Neural progenitor cell (in vitro differentiated cells): ENCODE measurements around the gene NUDT4. TPM values are rescaled to one million over a fixed set of nuclear protein-coding genes. Genes with fewer than 3 reads are reported as not detected.

Experiments used
- DNase-seq: peaks from one replicate; pipeline ENCODE4 v3.0.0-alpha.2; 2016; ENCODE audit warnings: low spot score
- H2AFZ ChIP-seq: fragments of 200-600 bp; sonication (generic); replicated peaks from 2 replicates; pipeline ENCODE4 v1.6.1; 2016; ENCODE audit warnings: antibody characterized with exemption
- H3F3A ChIP-seq: fragments of 200-600 bp; sonication (generic); 2 replicates; pipeline ENCODE4 v1.6.1; 2016; ENCODE audit warnings: antibody characterized with exemption, low read depth
- H3K27ac ChIP-seq: fragments of 200-600 bp; sonication (generic); 2 replicates; pipeline ENCODE4 v1.5.1; 2016; ENCODE audit warnings: mild to moderate bottlenecking
- H3K27me3 ChIP-seq: fragments of 200-600 bp; sonication (generic); 2 replicates; pipeline ENCODE4 v1.6.1; 2016; ENCODE audit warnings: mild to moderate bottlenecking, moderate library complexity
- H3K36me3 ChIP-seq: fragments of 200-600 bp; sonication (generic); 2 replicates; pipeline ENCODE4 v1.5.1; 2016
- H3K4me1 ChIP-seq: fragments of 200-600 bp; sonication (generic); 2 replicates; pipeline ENCODE4 v1.6.1; 2016; ENCODE audit warnings: mixed run types
- H3K4me2 ChIP-seq: fragments of 200-600 bp; sonication (generic); 2 replicates; pipeline ENCODE4 v1.6.1; 2016
- H3K4me3 ChIP-seq: fragments of 200-600 bp; sonication (generic); 2 replicates; pipeline ENCODE4 v1.5.1; 2016
- H3K79me2 ChIP-seq: fragments of 200-600 bp; sonication (generic); 2 replicates; pipeline ENCODE4 v1.6.1; 2016; ENCODE audit warnings: low read depth
- H3K9ac ChIP-seq: fragments of 200-600 bp; sonication (generic); 2 replicates; pipeline ENCODE4 v1.6.1; 2016
- H3K9me3 ChIP-seq: fragments of 200-600 bp; sonication (generic); 2 replicates; pipeline ENCODE4 v1.5.1; 2016; ENCODE audit warnings: low read depth
- H4K20me1 ChIP-seq: fragments of 200-600 bp; sonication (generic); 2 replicates; pipeline ENCODE4 v1.6.1; 2016; ENCODE audit warnings: low read depth
- H3K27ac Mint-ChIP-seq: 3 replicates; pipeline ENCODE4 v1.8.0; 2021; ENCODE audit warnings: mixed read lengths
- H3K27me3 Mint-ChIP-seq: 2 replicates; pipeline ENCODE4 v1.8.0; 2022; ENCODE audit warnings: low read depth, mild to moderate bottlenecking, inconsistent platforms, moderate library complexity, mixed read lengths; ENCODE audit not compliant: insufficient read depth
- H3K36me3 Mint-ChIP-seq: 3 replicates; pipeline ENCODE4 v1.8.0; 2021; ENCODE audit warnings: mixed read lengths
- H3K4me1 Mint-ChIP-seq: 3 replicates; pipeline ENCODE4 v1.8.0; 2021; ENCODE audit warnings: mixed read lengths
- H3K4me3 Mint-ChIP-seq: 3 replicates; pipeline ENCODE4 v1.8.0; 2021; ENCODE audit warnings: mild to moderate bottlenecking, moderate library complexity, mixed read lengths
- H3K9me3 Mint-ChIP-seq: 3 replicates; pipeline ENCODE4 v1.8.0; 2020; ENCODE audit warnings: mixed read lengths
- EZH2 ChIP-seq: fragments of 200-600 bp; sonication (generic); IDR thresholded peaks from 2 replicates; pipeline ENCODE4 v1.6.1; 2017; ENCODE audit warnings: antibody characterized with exemption, mild to moderate bottlenecking, moderate library complexity
- EZH2phosphoT487 ChIP-seq: fragments of 200-600 bp; sonication (generic); IDR thresholded peaks from 2 replicates; pipeline ENCODE4 v1.6.1; 2017; ENCODE audit warnings: antibody characterized with exemption
- total RNA-seq: library from RNA; depleted of rRNA; stranded (reverse); fragments of >200 nt; gene quantifications from 2 replicates; pipeline ENCODE4 v1.2.3, GENCODE V29; 2015; ENCODE audit warnings: low replicate concordance
- TF ChIP-seq, protein P1 (sequence below): fragments of 200-600 bp; sonication (generic); IDR thresholded peaks from 2 replicates; pipeline ENCODE4 v1.5.1; 2017; ENCODE audit warnings: antibody characterized with exemption, mild to moderate bottlenecking

The NUDT4 gene
- total RNA-seq, 1 donor from 2014 or later, result 89.8 TPM

DNA sequence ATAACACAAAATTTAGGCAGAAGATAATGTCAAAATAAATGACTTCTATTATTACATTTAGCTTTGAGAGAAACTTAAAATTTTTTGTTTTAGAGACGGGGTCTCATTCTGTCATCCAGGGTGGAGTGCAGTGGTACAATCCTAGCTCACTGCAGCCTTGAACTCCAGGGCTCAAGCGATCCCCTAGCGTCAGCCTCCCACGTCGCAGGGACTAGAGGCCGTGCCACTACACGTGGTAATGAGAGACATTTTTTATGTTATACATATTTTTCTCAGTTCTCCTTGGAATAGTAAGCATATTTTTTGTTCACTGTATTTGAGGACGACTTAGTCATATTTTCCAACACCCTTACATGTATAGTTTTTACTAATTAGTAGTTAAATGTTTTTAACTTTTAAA is 21.5 kb upstream of the NUDT4 start:
- Mint-ChIP-seq H3K27ac (no peak overlapping the region), H3K9me3 (no peaks in the 10 kb centered on the region), H3K4me3 (no peak overlapping the region), H3K27me3 (no peaks in the 10 kb centered on the region), H3K36me3 (no peaks in the 10 kb centered on the region), H3K4me1 (no peaks in the 10 kb centered on the region)
- H3K4me3 ChIP-seq, result no peak overlapping the region
- H3K9me3 ChIP-seq, result no peaks in the 10 kb centered on the region
- DNase-seq, result no peak
- H3K9ac ChIP-seq, result no peak overlapping the region
- no peaks in the 10 kb centered on the region for H3F3A ChIP-seq
- no peaks in the 10 kb centered on the region for H3K4me1 ChIP-seq
- no peaks in the 10 kb centered on the region for H3K79me2 ChIP-seq
- no peaks in the 10 kb centered on the region for H3K27me3 ChIP-seq
- no peak overlapping the region for H3K27ac ChIP-seq
- H2AFZ ChIP-seq, result no peak overlapping the region
- no peak overlapping the region for H3K4me2 ChIP-seq
- no peak for TF ChIP-seq EZH2
- TF ChIP-seq, protein P1, sequence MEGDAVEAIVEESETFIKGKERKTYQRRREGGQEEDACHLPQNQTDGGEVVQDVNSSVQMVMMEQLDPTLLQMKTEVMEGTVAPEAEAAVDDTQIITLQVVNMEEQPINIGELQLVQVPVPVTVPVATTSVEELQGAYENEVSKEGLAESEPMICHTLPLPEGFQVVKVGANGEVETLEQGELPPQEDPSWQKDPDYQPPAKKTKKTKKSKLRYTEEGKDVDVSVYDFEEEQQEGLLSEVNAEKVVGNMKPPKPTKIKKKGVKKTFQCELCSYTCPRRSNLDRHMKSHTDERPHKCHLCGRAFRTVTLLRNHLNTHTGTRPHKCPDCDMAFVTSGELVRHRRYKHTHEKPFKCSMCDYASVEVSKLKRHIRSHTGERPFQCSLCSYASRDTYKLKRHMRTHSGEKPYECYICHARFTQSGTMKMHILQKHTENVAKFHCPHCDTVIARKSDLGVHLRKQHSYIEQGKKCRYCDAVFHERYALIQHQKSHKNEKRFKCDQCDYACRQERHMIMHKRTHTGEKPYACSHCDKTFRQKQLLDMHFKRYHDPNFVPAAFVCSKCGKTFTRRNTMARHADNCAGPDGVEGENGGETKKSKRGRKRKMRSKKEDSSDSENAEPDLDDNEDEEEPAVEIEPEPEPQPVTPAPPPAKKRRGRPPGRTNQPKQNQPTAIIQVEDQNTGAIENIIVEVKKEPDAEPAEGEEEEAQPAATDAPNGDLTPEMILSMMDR, result no peak
- TF ChIP-seq EZH2phosphoT487, result no peak
- H3K36me3 ChIP-seq, result no peaks in the 10 kb centered on the region
- H4K20me1 ChIP-seq, result no peaks in the 10 kb centered on the region

DNA sequence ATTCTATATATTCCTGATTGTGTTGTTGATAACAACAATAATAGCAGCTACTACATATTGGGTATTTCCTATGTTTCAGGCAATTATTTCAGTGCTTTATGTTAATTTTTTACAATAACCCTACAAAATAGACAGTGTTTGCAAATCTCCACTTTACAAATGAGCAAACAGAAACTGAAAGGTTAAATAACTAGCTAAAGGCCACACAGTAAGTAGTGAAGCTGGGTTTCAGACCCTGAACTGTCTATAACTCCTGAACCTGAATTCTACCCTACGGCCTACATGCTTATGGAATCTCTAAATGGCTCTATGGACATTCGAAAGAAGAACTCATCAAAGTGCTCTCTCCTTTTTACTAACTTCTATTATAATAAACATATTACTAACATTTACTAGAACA is 19.7 kb upstream of the NUDT4 start:
- no peaks in the 10 kb centered on the region for H3K9me3 Mint-ChIP-seq
- no peak overlapping the region for H3K27ac Mint-ChIP-seq
- no peak for DNase-seq
- no peaks in the 10 kb centered on the region for H3K27me3 Mint-ChIP-seq
- no peaks in the 10 kb centered on the region for H3K27me3 ChIP-seq
- H3K4me2 ChIP-seq, result no peak overlapping the region
- no peak overlapping the region for H3K27ac ChIP-seq
- no peaks in the 10 kb centered on the region for H3K4me1 Mint-ChIP-seq
- no peaks in the 10 kb centered on the region for H3K9me3 ChIP-seq
- H3F3A ChIP-seq, result no peaks in the 10 kb centered on the region
- H2AFZ ChIP-seq, result no peak overlapping the region
- H3K4me3 ChIP-seq, result no peak overlapping the region
- TF ChIP-seq EZH2 (no peak), EZH2phosphoT487 (no peak)
- TF ChIP-seq, protein P1, result no peak
- no peaks in the 10 kb centered on the region for H3K4me1 ChIP-seq
- no peaks in the 10 kb centered on the region for H4K20me1 ChIP-seq
- no peaks in the 10 kb centered on the region for H3K36me3 Mint-ChIP-seq
- H3K9ac ChIP-seq, result no peak overlapping the region
- H3K36me3 ChIP-seq, result no peaks in the 10 kb centered on the region
- H3K4me3 Mint-ChIP-seq, result no peak overlapping the region
- H3K79me2 ChIP-seq, result no peaks in the 10 kb centered on the region

DNA sequence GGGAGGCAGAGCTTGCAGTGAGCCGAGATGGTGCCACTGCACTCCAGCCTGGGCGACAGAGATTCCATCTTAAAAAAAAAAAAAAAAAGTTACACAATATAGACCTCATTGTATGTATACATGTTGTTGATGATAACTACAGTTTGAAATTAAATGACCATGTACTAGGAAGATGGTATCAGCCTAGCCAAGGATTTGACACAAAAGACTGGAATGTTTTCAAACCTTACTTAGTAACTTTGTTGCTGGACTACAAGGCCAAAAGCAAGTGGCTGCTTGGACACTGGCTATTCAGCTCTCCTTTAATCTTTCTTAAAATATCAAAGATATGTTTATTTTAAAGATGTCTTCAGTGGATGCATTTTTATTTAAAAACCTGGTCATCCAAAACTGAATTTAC is 18.9 kb upstream of the NUDT4 start:
- H3K9me3 ChIP-seq, result no peaks in the 10 kb centered on the region
- no peaks in the 10 kb centered on the region for H3K27me3 Mint-ChIP-seq
- no peak overlapping the region for H3K9ac ChIP-seq
- TF ChIP-seq EZH2, result no peak
- TF ChIP-seq, protein P1, result no peak
- no peak for TF ChIP-seq EZH2phosphoT487
- H3K9me3 Mint-ChIP-seq, result no peaks in the 10 kb centered on the region
- H3K4me3 Mint-ChIP-seq, result no peak overlapping the region
- no peaks in the 10 kb centered on the region for H3K36me3 Mint-ChIP-seq
- H3K27ac ChIP-seq, result no peak overlapping the region
- H3K4me2 ChIP-seq, result no peak overlapping the region
- no peaks in the 10 kb centered on the region for H3K4me1 ChIP-seq
- DNase-seq, result no peak
- H3K4me3 ChIP-seq, result no peak overlapping the region
- no peaks in the 10 kb centered on the region for H3F3A ChIP-seq
- no peak overlapping the region for H2AFZ ChIP-seq
- no peaks in the 10 kb centered on the region for H3K4me1 Mint-ChIP-seq
- no peaks in the 10 kb centered on the region for H3K36me3 ChIP-seq
- no peak overlapping the region for H3K27ac Mint-ChIP-seq
- no peaks in the 10 kb centered on the region for H3K79me2 ChIP-seq
- no peaks in the 10 kb centered on the region for H3K27me3 ChIP-seq
- H4K20me1 ChIP-seq, result no peaks in the 10 kb centered on the region
